RWPE2 (cell line): Measurements from ENCODE around the gene BIRC6.
"Not testable (repeated sequence)": the region's sequence is repeated elsewhere in the genome, so short reads cannot be mapped to it uniquely, and the experiment has no call there.

Experiments used
- ATAC-seq: fragments of 200-7000 bp; cut with Tn5 transposase; 3 replicates; pipeline ENCODE4 v1.9.1; 2021; ENCODE audit warnings: low read depth
- DNase-seq: peaks from one replicate; pipeline ENCODE4 v3.0.0-alpha.2; 2020; ENCODE audit warnings: low spot score
- H3K27ac ChIP-seq: fragments of 450-650 bp; 2 replicates; pipeline ENCODE4 v1.5.1; 2017; ENCODE audit warnings: mild to moderate bottlenecking; ENCODE audit not compliant: poor library complexity, severe bottlenecking
- H3K27me3 ChIP-seq: fragments of 250-450 bp; sonication (Bioruptor Pico); 2 replicates; pipeline ENCODE4 v1.5.1; 2021; ENCODE audit warnings: mild to moderate bottlenecking, moderate library complexity; ENCODE audit not compliant: insufficient read depth, poor library complexity, severe bottlenecking
- H3K36me3 ChIP-seq: fragments of 250-450 bp; sonication (Bioruptor Pico); 2 replicates; pipeline ENCODE4 v1.5.1; 2020; ENCODE audit warnings: low read depth, mild to moderate bottlenecking, moderate library complexity
- H3K4me1 ChIP-seq: fragments of 250-450 bp; sonication (Bioruptor Pico); 2 replicates; pipeline ENCODE4 v1.5.1; 2021; ENCODE audit warnings: mild to moderate bottlenecking, moderate library complexity; ENCODE audit not compliant: insufficient read depth, poor library complexity, severe bottlenecking
- H3K4me3 ChIP-seq: fragments of 250-450 bp; sonication (Bioruptor Pico); 2 replicates; pipeline ENCODE4 v1.5.1; 2021; ENCODE audit warnings: mild to moderate bottlenecking, moderate library complexity; ENCODE audit not compliant: severe bottlenecking
- H3K9me3 ChIP-seq: fragments of 250-450 bp; sonication (Bioruptor Pico); 2 replicates; pipeline ENCODE4 v1.5.1; 2021; ENCODE audit warnings: mild to moderate bottlenecking, moderate library complexity; ENCODE audit not compliant: severe bottlenecking
- TF ChIP-seq, protein P1 (sequence below): fragments of 450-650 bp; IDR thresholded peaks from one replicate; pipeline ENCODE4 v1.5.1; 2017; ENCODE audit warnings: mild to moderate bottlenecking, moderate library complexity; ENCODE audit not compliant: poor library complexity, severe bottlenecking

The BIRC6 gene, protein sequence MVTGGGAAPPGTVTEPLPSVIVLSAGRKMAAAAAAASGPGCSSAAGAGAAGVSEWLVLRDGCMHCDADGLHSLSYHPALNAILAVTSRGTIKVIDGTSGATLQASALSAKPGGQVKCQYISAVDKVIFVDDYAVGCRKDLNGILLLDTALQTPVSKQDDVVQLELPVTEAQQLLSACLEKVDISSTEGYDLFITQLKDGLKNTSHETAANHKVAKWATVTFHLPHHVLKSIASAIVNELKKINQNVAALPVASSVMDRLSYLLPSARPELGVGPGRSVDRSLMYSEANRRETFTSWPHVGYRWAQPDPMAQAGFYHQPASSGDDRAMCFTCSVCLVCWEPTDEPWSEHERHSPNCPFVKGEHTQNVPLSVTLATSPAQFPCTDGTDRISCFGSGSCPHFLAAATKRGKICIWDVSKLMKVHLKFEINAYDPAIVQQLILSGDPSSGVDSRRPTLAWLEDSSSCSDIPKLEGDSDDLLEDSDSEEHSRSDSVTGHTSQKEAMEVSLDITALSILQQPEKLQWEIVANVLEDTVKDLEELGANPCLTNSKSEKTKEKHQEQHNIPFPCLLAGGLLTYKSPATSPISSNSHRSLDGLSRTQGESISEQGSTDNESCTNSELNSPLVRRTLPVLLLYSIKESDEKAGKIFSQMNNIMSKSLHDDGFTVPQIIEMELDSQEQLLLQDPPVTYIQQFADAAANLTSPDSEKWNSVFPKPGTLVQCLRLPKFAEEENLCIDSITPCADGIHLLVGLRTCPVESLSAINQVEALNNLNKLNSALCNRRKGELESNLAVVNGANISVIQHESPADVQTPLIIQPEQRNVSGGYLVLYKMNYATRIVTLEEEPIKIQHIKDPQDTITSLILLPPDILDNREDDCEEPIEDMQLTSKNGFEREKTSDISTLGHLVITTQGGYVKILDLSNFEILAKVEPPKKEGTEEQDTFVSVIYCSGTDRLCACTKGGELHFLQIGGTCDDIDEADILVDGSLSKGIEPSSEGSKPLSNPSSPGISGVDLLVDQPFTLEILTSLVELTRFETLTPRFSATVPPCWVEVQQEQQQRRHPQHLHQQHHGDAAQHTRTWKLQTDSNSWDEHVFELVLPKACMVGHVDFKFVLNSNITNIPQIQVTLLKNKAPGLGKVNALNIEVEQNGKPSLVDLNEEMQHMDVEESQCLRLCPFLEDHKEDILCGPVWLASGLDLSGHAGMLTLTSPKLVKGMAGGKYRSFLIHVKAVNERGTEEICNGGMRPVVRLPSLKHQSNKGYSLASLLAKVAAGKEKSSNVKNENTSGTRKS (N-terminal part only)

DNA sequence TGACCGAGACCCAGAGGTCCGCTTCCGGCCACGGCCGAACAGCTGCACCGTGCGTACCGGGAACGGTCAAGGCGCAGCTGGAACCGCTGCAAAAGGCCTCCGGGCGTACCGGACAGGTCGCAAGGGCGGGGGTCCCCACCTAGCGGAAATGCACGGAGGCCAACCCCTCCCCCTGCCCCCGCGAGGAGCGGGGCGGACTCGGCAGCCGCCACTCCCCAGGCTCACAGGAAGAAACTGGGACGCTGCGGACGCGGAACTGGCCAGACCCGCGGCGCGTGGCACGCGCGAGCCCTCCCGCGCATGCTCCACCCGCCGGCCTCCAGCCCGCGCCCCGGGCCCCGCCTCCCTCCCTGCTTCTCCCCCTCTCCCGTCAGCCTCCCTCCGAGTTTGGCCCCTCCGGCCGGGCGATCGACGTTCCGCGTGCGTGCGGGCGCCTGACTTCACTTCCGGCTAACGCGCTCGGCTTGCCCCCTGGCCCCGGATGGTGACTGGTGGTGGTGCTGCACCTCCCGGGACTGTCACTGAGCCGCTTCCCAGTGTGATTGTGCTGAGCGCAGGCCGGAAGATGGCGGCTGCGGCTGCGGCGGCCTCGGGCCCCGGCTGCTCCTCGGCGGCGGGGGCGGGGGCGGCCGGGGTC, at the start of gene BIRC6:
Gene BIRC6 (plus strand): TSS at position 343 of the 637 bp plus-strand sequence. CDS start 139 bp downstream, at position 482.
- H3K27me3 ChIP-seq: no peaks in the 10 kb centered on the region
- H3K4me3 ChIP-seq: peak within 1 kb of the TSS; percentile 89
- ATAC-seq (peak; percentile 84), DNase-seq (peak; percentile 97)
- peaks cover 8% of the 10 kb centered on the region for H3K4me1 ChIP-seq
- no peaks in the 10 kb centered on the region for H3K9me3 ChIP-seq
- H3K36me3 ChIP-seq: peaks cover 34% of the 10 kb centered on the region
- H3K27ac ChIP-seq: peak within 1 kb of the TSS; percentile 83
- TF ChIP-seq, protein P1, sequence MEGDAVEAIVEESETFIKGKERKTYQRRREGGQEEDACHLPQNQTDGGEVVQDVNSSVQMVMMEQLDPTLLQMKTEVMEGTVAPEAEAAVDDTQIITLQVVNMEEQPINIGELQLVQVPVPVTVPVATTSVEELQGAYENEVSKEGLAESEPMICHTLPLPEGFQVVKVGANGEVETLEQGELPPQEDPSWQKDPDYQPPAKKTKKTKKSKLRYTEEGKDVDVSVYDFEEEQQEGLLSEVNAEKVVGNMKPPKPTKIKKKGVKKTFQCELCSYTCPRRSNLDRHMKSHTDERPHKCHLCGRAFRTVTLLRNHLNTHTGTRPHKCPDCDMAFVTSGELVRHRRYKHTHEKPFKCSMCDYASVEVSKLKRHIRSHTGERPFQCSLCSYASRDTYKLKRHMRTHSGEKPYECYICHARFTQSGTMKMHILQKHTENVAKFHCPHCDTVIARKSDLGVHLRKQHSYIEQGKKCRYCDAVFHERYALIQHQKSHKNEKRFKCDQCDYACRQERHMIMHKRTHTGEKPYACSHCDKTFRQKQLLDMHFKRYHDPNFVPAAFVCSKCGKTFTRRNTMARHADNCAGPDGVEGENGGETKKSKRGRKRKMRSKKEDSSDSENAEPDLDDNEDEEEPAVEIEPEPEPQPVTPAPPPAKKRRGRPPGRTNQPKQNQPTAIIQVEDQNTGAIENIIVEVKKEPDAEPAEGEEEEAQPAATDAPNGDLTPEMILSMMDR: no peak

DNA sequence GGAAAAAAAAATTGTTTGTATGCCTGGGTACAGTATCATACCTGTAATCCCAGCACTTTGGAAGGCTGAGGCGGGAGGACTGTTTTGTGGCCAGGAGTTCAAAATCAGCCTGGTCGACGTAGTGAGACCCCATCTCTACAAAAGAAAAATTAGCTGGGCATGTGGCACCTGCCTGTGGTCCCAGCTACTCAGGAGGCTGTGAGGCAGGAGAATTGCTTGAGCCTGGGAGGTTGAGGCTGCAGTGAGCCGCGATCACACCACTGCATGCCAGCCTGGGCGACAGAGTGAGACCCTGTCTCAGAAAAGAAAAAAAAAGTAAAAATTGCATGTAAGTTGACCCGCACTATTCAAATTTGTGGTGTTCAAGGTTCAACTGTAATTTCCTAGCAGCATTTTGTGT, 46.2 kb upstream of the BIRC6 start:
- ATAC-seq: no peak
- Histone ChIP-seq H3K27ac (no peak overlapping the region), H3K9me3 (no peaks in the 10 kb centered on the region), H3K27me3 (no peaks in the 10 kb centered on the region), H3K4me1 (no peaks in the 10 kb centered on the region), H3K36me3 (peaks cover 31% of the 10 kb centered on the region), H3K4me3 (no peak overlapping the region)
- no peak for DNase-seq
- TF ChIP-seq, protein P1: no peak

DNA sequence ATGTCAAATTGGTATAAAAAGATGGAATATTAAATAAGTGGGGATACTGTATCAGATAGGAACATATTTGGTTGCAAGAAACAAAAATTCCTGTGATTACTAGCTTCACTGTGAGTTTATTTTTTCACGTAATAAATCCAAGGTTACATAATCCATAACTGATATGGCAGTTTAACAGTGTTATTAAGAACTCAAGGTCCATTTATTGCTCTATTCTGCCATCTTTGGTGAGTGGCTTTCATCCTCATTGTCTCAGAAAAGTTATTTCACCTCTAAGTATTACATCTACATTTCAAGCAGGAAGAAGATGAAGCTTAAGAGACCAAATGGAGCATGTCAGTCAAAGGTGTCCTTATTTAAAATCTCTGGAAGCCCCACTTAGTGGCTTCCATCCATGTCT, 41.9 kb upstream of the BIRC6 start:
- no peaks in the 10 kb centered on the region for H3K4me1 ChIP-seq
- H3K4me3 ChIP-seq: no peak overlapping the region
- ATAC-seq: no peak
- DNase-seq: no peak
- peaks cover 9% of the 10 kb centered on the region; the same call in 1 of the 2 replicates for H3K36me3 ChIP-seq
- TF ChIP-seq, protein P1: no peak
- H3K9me3 ChIP-seq: no peaks in the 10 kb centered on the region
- no peaks in the 10 kb centered on the region for H3K27me3 ChIP-seq
- H3K27ac ChIP-seq: no peak overlapping the region

- DNase-seq, H3K9me3 ChIP-seq, H3K4me3 ChIP-seq, H3K36me3 ChIP-seq, H3K27ac ChIP-seq, H3K4me1 ChIP-seq, H3K27me3 ChIP-seq, ATAC-seq: not testable (repeated sequence)
Observed at GRCh38 chr2:32328679-32329078, 28.1 kb upstream of the BIRC6 start.

DNA sequence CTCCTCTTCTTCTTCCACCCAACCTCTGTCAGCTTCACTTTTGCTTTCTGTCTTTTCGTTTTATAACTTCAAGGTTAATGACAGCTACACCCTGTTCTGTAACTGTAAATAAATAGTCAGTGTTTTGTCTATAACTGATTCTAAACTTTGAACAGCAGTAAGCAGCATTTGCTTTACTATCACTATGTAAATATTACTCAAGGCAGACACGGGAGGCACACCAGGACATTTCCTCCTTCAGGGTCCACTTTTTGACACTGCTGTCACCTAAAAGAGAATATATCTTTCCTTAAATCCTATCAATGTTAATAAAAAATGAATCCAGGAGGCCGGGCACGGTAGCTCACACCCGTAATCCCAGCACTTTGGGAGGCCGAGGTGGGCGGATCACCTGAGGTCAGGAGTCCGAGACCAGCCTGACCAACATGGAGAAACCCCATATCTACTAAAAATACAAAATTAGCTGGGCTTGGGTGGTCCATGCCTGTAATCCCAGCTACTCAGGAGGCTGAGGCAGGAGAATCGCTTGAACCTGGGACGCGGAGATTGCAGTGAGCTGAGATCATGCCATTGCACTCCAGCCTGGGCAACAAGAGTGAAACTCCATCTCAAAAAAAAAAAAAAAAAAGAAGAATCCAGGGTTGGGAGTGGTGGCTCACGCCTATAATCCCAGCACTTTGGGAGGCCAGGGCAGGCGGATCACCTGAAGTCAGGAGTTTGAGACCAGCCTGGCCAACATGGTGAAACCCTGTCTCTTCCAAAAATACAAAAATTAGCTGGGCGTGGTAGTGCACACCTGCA, 27.4 kb upstream of the BIRC6 start:
- not testable (repeated sequence) for H3K36me3 ChIP-seq, H3K27ac ChIP-seq, H3K4me3 ChIP-seq, DNase-seq, ATAC-seq, H3K9me3 ChIP-seq, H3K27me3 ChIP-seq, H3K4me1 ChIP-seq
